Nephron progenitor cell (in vitro differentiated cells): ENCODE measurements around the gene ACADM.
A peak's percentile ranks its signal among the peaks of the same experiment; 100 is the strongest.

Experiments
- DNase-seq: peaks from one replicate; pipeline ENCODE4 v3.0.0; 2021
- H3K27ac Mint-ChIP-seq: 2 replicates; pipeline ENCODE4 v1.8.0; 2021; ENCODE audit warnings: mild to moderate bottlenecking, moderate library complexity, mixed read lengths
- H3K27me3 Mint-ChIP-seq: 2 replicates; pipeline ENCODE4 v1.8.0; 2021; ENCODE audit warnings: mild to moderate bottlenecking, low read depth, mixed read lengths; ENCODE audit not compliant: poor library complexity
- H3K36me3 Mint-ChIP-seq: 2 replicates; pipeline ENCODE4 v1.8.0; 2021; ENCODE audit warnings: low read depth, mixed read lengths
- H3K4me1 Mint-ChIP-seq: 2 replicates; pipeline ENCODE4 v1.8.0; 2021; ENCODE audit warnings: mixed read lengths
- H3K4me3 Mint-ChIP-seq: 2 replicates; pipeline ENCODE4 v1.8.0; 2021; ENCODE audit warnings: mild to moderate bottlenecking, moderate library complexity, mixed read lengths
- H3K9me3 Mint-ChIP-seq: 2 replicates; pipeline ENCODE4 v1.8.0; 2021; ENCODE audit warnings: mild to moderate bottlenecking, moderate library complexity, mixed read lengths
- CTCF ChIP-seq: fragments of 200-600 bp; sonication (generic); IDR thresholded peaks from 2 replicates; pipeline ENCODE4 v1.5.0; 2021; ENCODE audit warnings: antibody characterized with exemption

Gene ACADM

GRCh38 chr1:75792091-75792490, 67.6 kb downstream of the ACADM start:
- no peaks in the 10 kb centered on the region for H3K9me3 Mint-ChIP-seq
- DNase-seq = no peak
- no peak overlapping the region for H3K27ac Mint-ChIP-seq
- H3K27me3 Mint-ChIP-seq = no peaks in the 10 kb centered on the region
- H3K4me1 Mint-ChIP-seq = peaks cover 47% of the 10 kb centered on the region
- H3K36me3 Mint-ChIP-seq = peaks cover 67% of the 10 kb centered on the region
- H3K4me3 Mint-ChIP-seq = no peak overlapping the region
- no peak for TF ChIP-seq CTCF

- no peak overlapping the region for H3K4me3 Mint-ChIP-seq
- H3K27me3 Mint-ChIP-seq = no peaks in the 10 kb centered on the region
- TF ChIP-seq CTCF = no peak
- H3K36me3 Mint-ChIP-seq = peaks cover 74% of the 10 kb centered on the region
- peaks cover 24% of the 10 kb centered on the region for H3K4me1 Mint-ChIP-seq
- DNase-seq = no peak
- no peaks in the 10 kb centered on the region for H3K9me3 Mint-ChIP-seq
- H3K27ac Mint-ChIP-seq = peak overlapping the region; percentile 19
These were observed 69.9 kb downstream of the ACADM start for GRCh38 chr1:75794382-75794781.

- DNase-seq = no peak
These were observed 71.2 kb downstream of the ACADM start for GRCh38 chr1:75795703-75796193.

GRCh38 chr1:75796376-75797272, 72.1 kb downstream of the ACADM start, which contains the start of gene MSH4:
Gene MSH4 (plus strand): TSS chr1:75796882. CDS start chr1:75796986, 104 bp downstream.
- Mint-ChIP-seq H3K4me1 (peaks cover 3% of the 10 kb centered on the region), H3K27me3 (no peaks in the 10 kb centered on the region), H3K27ac (no peak within 1 kb of the TSS), H3K36me3 (peaks cover 53% of the 10 kb centered on the region), H3K9me3 (no peaks in the 10 kb centered on the region), H3K4me3 (no peak within 1 kb of the TSS)
- TF ChIP-seq CTCF = no peak
- no peak for DNase-seq

More at GRCh38 chr1:75795703-75796193, 71.2 kb downstream of the ACADM start:
- H3K4me1 Mint-ChIP-seq = peaks cover 11% of the 10 kb centered on the region
- H3K9me3 Mint-ChIP-seq = no peaks in the 10 kb centered on the region
- H3K36me3 Mint-ChIP-seq = peaks cover 61% of the 10 kb centered on the region
- H3K27me3 Mint-ChIP-seq = no peaks in the 10 kb centered on the region
- H3K4me3 Mint-ChIP-seq = no peak overlapping the region
- no peak for TF ChIP-seq CTCF
- H3K27ac Mint-ChIP-seq = no peak overlapping the region

- H3K27ac Mint-ChIP-seq = no peak overlapping the region
- no peak for DNase-seq
- H3K36me3 Mint-ChIP-seq = peaks cover 47% of the 10 kb centered on the region
- H3K4me1 Mint-ChIP-seq = no peaks in the 10 kb centered on the region
- TF ChIP-seq CTCF = no peak
- no peak overlapping the region for H3K4me3 Mint-ChIP-seq
- peaks cover 2% of the 10 kb centered on the region for H3K27me3 Mint-ChIP-seq
- H3K9me3 Mint-ChIP-seq = no peaks in the 10 kb centered on the region
These were observed 72.7 kb downstream of the ACADM start for GRCh38 chr1:75797273-75797588.
